AG09309 (cell line): ENCODE measurements around the gene ZNF212.

ENCODE experiments used
- DNase-seq: peaks from one replicate; pipeline ENCODE4 v3.0.0-alpha.2; 2010; ENCODE audit warnings: low read depth
- H3K4me3 ChIP-seq: 2 replicates; pipeline ENCODE4 v1.5.1; 2011; ENCODE audit warnings: mild to moderate bottlenecking, low read depth, low read length, moderate library complexity; ENCODE audit not compliant: control insufficient read depth
- TF ChIP-seq, protein P1 (sequence below): IDR thresholded peaks from 2 replicates; pipeline ENCODE4 v1.5.1; 2011; ENCODE audit warnings: mild to moderate bottlenecking, low read depth, low read length, inconsistent platforms; ENCODE audit not compliant: insufficient read depth, control insufficient read depth; ENCODE audit errors: missing control alignments

Gene ZNF212

DNA sequence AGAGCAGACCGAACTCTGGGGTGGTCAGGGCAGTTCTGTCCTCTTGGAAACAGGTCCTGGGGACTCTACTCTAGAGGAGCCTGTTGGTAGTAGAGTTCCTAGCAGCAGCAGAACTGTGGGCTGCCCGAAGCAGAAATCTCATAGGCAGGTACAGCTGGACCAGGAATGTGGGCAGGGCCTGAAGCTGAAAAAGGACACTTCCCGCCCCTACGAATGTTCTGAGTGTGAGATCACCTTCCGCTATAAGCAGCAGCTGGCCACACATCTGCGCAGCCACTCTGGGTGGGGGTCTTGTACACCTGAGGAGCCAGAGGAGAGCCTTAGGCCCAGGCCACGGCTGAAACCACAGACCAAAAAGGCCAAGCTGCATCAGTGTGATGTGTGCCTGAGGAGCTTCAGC, 14.2 kb downstream of the ZNF212 start:
- DNase-seq = no peak
- no peak overlapping the region for H3K4me3 ChIP-seq
- TF ChIP-seq, protein P1, sequence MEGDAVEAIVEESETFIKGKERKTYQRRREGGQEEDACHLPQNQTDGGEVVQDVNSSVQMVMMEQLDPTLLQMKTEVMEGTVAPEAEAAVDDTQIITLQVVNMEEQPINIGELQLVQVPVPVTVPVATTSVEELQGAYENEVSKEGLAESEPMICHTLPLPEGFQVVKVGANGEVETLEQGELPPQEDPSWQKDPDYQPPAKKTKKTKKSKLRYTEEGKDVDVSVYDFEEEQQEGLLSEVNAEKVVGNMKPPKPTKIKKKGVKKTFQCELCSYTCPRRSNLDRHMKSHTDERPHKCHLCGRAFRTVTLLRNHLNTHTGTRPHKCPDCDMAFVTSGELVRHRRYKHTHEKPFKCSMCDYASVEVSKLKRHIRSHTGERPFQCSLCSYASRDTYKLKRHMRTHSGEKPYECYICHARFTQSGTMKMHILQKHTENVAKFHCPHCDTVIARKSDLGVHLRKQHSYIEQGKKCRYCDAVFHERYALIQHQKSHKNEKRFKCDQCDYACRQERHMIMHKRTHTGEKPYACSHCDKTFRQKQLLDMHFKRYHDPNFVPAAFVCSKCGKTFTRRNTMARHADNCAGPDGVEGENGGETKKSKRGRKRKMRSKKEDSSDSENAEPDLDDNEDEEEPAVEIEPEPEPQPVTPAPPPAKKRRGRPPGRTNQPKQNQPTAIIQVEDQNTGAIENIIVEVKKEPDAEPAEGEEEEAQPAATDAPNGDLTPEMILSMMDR = no peak

DNA sequence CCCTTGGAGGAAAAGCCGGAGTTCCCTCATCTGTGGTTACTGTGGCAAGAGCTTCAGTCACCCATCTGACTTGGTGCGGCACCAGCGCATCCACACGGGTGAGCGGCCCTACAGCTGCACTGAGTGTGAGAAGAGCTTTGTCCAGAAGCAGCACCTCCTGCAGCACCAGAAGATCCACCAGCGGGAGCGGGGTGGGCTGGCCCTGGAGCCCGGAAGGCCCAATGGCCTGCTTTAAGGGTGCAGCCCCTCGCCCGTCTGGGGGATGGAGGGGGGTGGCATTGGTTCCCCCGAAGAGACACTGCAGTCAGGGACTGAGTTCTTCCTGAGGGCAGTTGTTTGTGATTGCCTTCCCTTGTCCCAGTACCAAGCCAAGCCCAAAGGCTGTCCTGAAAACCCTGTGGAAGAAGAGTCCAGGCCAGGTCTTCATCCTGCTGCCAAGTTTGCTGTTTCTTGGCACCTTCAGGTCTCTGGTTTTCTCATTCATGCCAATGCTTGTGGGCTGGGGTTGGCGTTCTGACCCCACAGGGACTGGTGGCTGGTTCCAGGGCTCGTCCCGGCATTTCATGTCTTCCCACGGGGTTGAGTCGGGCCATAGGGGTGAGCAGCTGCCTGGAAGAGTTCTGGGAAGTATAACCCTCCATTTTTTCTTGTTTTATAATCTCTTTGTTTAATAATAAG, 14.9 kb downstream of the ZNF212 start:
- H3K4me3 ChIP-seq = no peak overlapping the region
- no peak for DNase-seq
- TF ChIP-seq, protein P1 = no peak

DNA sequence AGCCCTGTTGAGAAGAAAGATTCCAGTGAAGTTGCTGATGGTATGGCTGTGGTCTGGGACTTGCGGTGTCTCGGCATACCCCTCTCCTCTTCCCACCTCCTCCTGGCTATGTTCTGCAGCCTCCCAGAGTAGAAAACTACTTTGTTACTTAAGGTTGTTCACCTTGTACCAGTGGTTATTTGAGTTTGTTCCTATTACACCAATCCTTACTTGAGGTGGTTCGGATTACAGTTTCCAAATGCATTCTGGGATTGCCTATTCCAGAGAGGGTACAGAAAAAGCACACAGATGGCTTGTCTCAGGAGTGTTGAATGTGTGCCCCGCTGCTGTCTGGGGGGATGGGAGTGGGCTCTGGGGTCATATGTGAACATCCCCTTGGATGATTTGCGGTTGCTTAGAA, 15.7 kb downstream of the ZNF212 start:
- DNase-seq = no peak
- TF ChIP-seq, protein P1 = no peak
- no peak overlapping the region for H3K4me3 ChIP-seq

- TF ChIP-seq, protein P1 = no peak
- no peak for DNase-seq
- no peak overlapping the region for H3K4me3 ChIP-seq
Measured at GRCh38 chr7:149256568-149256967, 17.1 kb downstream of the ZNF212 start.

DNA sequence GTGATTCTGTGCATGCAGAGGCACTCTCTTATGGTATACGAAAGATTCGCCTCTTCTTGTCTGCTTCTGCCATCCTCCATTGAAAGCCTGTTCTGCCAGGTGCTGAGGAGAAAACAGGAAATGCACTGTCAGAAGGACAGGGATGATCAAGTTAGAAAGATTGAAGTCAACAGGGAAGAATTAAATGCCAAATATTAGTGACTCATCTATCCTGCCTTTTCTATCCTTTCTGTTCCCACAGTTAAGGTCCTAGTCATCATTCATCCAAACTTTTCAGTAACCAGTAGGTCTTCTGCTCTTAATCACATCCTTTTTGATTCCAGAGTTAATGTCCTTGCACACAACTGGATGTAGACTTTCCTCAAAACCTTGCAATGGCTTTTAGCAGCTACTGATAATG, 17.7 kb downstream of the ZNF212 start:
- H3K4me3 ChIP-seq = no peak overlapping the region
- TF ChIP-seq, protein P1 = no peak
- no peak for DNase-seq

- peak overlapping the region; percentile 28 for H3K4me3 ChIP-seq
- TF ChIP-seq, protein P1 = no peak
- DNase-seq = peak; percentile 14
Measured at GRCh38 chr7:149261316-149261828, 21.9 kb downstream of the ZNF212 start.
